Type B pancreatic cell (in vitro differentiated cells): ENCODE measurements around the gene CLDN6. TPM values are rescaled to one million over a fixed set of nuclear protein-coding genes. Genes with fewer than 3 reads are reported as not detected.

Experiments
- DNase-seq: peaks from one replicate; pipeline ENCODE4 v3.0.0; 2021; ENCODE audit warnings: mixed read lengths; ENCODE audit not compliant: unreplicated experiment; ENCODE audit errors: extremely low spot score
- H3K27ac Mint-ChIP-seq: 2 replicates; pipeline ENCODE4 v1.8.0; 2021; ENCODE audit warnings: mild to moderate bottlenecking, mixed read lengths
- H3K27me3 Mint-ChIP-seq: 2 replicates; pipeline ENCODE4 v1.8.0; 2021; ENCODE audit warnings: mixed read lengths
- H3K36me3 Mint-ChIP-seq: 2 replicates; pipeline ENCODE4 v1.8.0; 2021; ENCODE audit warnings: mixed read lengths
- H3K4me1 Mint-ChIP-seq: one replicate; pipeline ENCODE4 v1.8.0; 2021; ENCODE audit warnings: mixed read lengths; ENCODE audit not compliant: unreplicated experiment
- H3K4me3 Mint-ChIP-seq: 2 replicates; pipeline ENCODE4 v1.8.0; 2021; ENCODE audit warnings: mild to moderate bottlenecking, mixed read lengths
- H3K9me3 Mint-ChIP-seq: 2 replicates; pipeline ENCODE4 v1.8.0; 2021; ENCODE audit warnings: mixed read lengths
- total RNA-seq: library from RNA; stranded (reverse); gene quantifications from 2 replicates; pipeline ENCODE4 v1.2.1, GENCODE V29; 2021; ENCODE audit warnings: low replicate concordance
- TF ChIP-seq, protein P1 (sequence below): fragments of 200-600 bp; sonication (generic); conservative IDR thresholded peaks from 2 replicates; pipeline ENCODE4 v1.5.0; 2021; ENCODE audit warnings: antibody characterized with exemption, mild to moderate bottlenecking

The CLDN6 gene
- total RNA-seq, 1 donor from 2014 or later, result 98.9 TPM

DNA sequence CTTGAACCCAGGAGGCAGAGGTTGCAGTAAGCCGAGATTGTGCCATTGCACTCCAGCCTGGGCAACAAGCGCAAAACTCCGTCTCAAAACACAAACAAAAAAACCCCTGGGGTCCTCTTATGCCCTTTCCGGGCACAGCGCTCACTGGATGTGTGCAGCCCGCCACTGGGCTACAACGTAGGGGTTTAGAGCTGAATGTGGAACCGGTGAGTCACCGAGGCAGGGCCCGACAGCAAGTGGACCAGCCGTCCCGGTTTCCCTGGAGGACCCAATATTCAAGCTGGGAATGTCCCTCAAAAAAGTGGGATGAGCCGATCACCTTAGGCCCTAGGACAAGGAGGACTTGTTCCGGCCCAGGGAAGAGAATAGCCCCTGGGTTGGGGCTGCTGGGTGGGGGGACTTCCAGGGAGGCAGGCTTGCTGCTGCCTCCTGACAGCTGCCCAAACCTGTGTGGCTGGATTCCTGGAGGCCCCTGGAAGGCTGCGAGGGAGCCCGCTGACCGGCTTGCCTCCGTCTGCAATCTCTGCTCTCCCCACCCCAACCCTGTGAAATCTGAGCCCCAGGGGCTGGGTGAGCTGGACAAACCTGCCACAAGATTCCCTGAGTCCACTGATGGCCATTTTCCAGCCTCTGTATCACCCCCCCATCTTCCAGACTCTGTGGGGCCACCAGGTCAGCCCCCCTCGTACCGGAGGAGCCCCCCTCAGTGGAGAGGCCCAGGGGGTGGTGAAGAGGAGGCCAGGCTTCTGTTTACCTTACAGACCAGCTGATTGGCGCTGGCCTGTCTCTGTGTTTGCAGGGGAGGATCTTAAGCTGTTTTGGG is 8.2 kb downstream of the CLDN6 start:
- peaks cover 69% of the 10 kb centered on the region for H3K27me3 Mint-ChIP-seq
- peaks cover under 1% of the 10 kb centered on the region for H3K4me1 Mint-ChIP-seq
- peak overlapping the region; percentile 95 for H3K27ac Mint-ChIP-seq
- TF ChIP-seq, protein P1, sequence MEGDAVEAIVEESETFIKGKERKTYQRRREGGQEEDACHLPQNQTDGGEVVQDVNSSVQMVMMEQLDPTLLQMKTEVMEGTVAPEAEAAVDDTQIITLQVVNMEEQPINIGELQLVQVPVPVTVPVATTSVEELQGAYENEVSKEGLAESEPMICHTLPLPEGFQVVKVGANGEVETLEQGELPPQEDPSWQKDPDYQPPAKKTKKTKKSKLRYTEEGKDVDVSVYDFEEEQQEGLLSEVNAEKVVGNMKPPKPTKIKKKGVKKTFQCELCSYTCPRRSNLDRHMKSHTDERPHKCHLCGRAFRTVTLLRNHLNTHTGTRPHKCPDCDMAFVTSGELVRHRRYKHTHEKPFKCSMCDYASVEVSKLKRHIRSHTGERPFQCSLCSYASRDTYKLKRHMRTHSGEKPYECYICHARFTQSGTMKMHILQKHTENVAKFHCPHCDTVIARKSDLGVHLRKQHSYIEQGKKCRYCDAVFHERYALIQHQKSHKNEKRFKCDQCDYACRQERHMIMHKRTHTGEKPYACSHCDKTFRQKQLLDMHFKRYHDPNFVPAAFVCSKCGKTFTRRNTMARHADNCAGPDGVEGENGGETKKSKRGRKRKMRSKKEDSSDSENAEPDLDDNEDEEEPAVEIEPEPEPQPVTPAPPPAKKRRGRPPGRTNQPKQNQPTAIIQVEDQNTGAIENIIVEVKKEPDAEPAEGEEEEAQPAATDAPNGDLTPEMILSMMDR, result no peak
- peak; percentile 85 for DNase-seq
- H3K4me3 Mint-ChIP-seq, result peak overlapping the region; percentile 55
- H3K36me3 Mint-ChIP-seq, result no peaks in the 10 kb centered on the region
- no peaks in the 10 kb centered on the region for H3K9me3 Mint-ChIP-seq

DNA sequence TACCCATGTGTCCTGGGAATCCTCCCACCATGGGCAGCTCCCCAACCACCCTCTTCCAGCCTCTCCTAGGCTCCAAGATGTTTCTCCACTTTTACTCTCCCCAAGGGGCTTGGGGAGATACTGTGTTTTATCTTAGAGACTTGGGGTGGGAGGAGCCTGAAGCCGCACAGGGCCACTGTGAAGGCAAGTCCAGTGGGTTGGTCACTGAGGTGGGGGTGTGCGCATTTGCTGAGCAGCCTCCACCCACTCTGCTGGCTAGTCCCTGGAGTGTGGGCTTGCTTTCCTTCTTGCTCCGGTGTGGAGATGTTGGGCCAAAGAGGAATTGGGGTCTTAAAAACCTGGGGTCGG is 9.3 kb downstream of the CLDN6 start:
- no peaks in the 10 kb centered on the region for H3K9me3 Mint-ChIP-seq
- H3K27me3 Mint-ChIP-seq, result peaks cover 62% of the 10 kb centered on the region
- H3K4me1 Mint-ChIP-seq, result no peaks in the 10 kb centered on the region
- H3K4me3 Mint-ChIP-seq, result peak overlapping the region; percentile 55
- no peaks in the 10 kb centered on the region for H3K36me3 Mint-ChIP-seq
- TF ChIP-seq, protein P1, result no peak
- no peak for DNase-seq
- peak overlapping the region; percentile 95 for H3K27ac Mint-ChIP-seq

DNA sequence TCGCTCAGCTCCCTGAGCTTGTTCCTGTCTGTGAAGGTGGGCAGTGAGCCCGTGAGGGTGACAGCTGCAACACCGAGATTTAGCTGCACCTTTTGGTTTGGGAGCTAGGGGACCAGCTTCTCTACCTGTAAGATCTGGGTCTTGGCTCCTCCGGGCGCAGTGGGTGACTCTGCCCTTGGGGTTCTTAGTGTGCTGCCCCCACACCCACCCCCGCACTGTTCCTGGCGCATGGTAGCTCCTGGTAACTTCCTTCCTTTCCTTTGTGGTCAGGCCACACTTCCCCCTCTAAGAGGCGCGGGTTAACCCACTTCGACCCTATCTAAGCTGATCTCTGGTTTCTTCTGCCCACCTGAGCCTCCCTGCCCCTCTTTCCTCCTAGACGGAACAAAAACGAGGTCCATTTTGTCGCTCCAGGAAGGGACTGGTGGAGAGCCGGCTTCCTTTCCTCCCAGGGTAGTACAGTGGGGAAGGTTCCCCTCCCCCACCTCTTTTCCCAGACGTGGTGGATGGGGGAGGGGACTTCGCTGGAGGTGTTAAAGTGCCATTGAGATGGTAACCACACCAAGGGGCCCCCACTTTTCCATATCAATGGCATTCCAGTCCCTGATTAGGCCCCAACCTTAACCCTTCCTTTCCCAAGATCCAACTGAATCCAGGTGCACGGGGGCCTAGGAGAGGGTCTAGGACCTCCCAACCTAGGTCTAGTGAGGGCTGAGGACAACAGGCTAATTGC is 9.9 kb downstream of the CLDN6 start:
- H3K4me3 Mint-ChIP-seq, result peak overlapping the region; percentile 55
- no peaks in the 10 kb centered on the region for H3K4me1 Mint-ChIP-seq
- peak overlapping the region; percentile 95 for H3K27ac Mint-ChIP-seq

DNA sequence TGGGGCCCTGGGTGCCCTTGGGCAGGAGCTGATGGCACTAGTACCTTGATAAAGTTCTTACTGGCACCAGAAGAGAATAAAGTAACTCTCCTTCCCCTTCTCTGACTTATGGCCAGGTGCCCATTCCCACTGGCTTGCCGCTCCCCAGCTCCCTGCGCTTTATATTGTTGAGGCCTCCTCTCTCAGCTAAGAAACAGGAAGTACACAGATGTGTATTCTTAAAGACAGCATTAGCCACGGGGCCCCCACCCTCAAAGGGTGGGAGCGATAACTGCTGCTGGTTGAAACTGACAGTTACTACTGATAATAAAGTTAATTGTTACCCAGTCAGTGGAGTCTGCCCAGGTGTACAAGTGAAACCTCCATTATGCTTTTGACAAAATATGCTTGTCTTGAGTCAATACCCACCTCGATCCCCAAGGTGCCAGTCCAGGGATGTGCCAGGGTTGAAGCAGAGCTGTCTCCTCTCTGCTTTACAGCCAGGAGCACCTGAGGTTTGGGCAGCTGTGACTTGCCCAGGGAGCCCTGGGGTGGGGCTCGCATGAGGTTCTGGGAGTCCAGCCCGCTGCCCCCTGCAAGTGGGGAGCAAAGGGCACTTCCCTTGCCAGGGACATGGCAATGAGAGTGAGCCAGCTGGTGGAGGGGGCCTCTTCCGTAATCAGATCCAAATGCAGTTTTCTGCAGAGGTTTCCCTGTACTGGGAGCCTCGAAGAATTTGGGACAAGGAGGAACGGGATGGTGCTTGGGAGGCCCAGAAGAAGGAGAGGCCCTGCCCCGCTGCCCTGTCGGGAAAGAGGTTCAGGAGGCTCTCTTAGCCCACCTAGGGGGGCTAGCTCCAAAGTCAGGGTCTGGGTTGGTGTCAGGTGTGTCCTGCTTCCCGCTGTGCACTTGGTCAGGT is 10.7 kb downstream of the CLDN6 start:
- H3K4me3 Mint-ChIP-seq, result peak overlapping the region; percentile 78
- H3K4me1 Mint-ChIP-seq, result no peaks in the 10 kb centered on the region
- no peaks in the 10 kb centered on the region for H3K9me3 Mint-ChIP-seq
- H3K27ac Mint-ChIP-seq, result peak overlapping the region; percentile 95
- TF ChIP-seq, protein P1, result no peak
- no peaks in the 10 kb centered on the region for H3K36me3 Mint-ChIP-seq
- peaks cover 52% of the 10 kb centered on the region for H3K27me3 Mint-ChIP-seq
- no peak for DNase-seq

More for the DNA sequence above, 9.9 kb downstream of the CLDN6 start:
- no peaks in the 10 kb centered on the region for H3K9me3 Mint-ChIP-seq
- no peak for DNase-seq
- H3K36me3 Mint-ChIP-seq, result no peaks in the 10 kb centered on the region
- TF ChIP-seq, protein P1, result no peak
- peaks cover 59% of the 10 kb centered on the region for H3K27me3 Mint-ChIP-seq

DNA sequence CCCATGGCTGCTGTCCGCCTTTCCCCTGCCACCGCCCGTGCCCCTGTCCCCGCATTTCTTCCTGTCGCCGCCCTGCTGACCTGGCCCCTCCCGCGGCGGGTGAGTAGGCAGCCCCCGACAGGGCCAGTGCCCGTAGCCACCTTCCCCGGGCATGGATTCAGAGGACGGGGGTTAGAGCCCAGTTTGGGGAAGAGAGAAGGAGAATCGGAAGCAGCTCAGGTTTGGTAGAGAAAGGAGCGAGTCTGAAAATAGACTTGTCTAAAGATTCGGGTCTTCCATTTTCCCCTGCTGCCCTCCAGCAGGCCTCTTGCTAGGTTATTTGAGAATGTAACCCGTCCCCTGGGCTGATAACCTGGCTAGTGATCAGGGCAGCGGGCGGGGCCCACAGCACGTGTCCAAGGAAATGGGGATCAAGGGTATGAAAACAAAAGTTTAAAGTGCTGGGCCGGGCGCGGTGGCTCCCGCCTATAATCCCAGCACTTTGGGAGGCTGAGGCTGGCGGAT is 13.2 kb downstream of the CLDN6 start:
- TF ChIP-seq, protein P1, result no peak
- H3K4me1 Mint-ChIP-seq, result no peaks in the 10 kb centered on the region
- H3K27me3 Mint-ChIP-seq, result peaks cover 54% of the 10 kb centered on the region
- H3K4me3 Mint-ChIP-seq, result peak overlapping the region; percentile 88
- H3K36me3 Mint-ChIP-seq, result no peaks in the 10 kb centered on the region
- peak overlapping the region; percentile 91 for H3K27ac Mint-ChIP-seq
- DNase-seq, result no peak
- H3K9me3 Mint-ChIP-seq, result no peaks in the 10 kb centered on the region
